Vagina (tissue), 2 donors: Measurements from ENCODE around the gene GABRA5.

Source experiments
- POLR2A ChIP-seq, 2 donors: fragments of 450-650 bp; IDR thresholded peaks; one replicate each; pipeline ENCODE4 v1.6.1; 2017; ENCODE audit warnings: antibody characterized with exemption in 2 of 2, mild to moderate bottlenecking in 2 of 2, moderate library complexity in 2 of 2
- POLR2AphosphoS5 ChIP-seq, 2 donors: sonication (generic); formaldehyde crosslinking; IDR thresholded peaks; one replicate each; pipeline ENCODE4 v1.9.0; 2017; ENCODE audit warnings: antibody characterized with exemption in 2 of 2, mild to moderate bottlenecking in 2 of 2, low read depth in 1 of 2; ENCODE audit not compliant: insufficient read depth in 1 of 2

DNA sequence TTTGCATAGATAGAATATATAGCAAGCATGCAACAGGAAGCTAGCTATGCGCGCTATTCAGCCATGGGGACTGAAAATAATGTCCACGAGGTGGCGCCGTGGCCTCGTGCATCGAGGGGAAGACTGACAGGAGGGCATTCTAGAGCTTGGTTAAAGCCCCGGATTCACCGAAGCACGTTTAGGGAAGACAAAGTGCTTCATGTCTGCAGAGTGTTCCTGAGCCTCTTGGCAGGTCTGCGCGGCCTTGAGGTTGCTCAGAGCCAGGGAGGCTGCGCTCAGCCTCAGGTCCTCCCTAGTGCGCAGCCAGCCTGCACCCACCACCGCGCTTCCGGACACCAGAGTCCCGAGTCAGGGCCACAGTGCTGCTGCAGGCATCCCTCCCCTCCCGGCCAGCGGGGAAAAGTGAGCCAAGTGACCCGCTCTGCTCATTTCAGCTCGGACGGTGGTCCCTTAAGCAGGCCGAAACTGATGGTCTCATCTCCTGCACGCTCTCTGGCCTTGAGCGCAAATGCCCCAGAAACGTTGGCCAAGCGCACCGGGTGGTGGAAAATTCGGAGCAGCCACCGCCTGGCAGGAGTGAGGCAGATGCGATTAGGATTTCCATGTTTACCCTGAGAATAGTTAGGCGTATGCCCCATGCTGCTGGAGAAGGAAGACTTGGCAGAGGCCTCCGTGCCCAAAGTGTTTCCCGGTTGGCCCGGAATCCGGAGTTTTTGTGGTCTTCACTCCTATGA is 24.8 kb downstream of the GABRA5 start:
- TF ChIP-seq POLR2A (IDR thresholded peaks at IDR 0.05), result no peak
- TF ChIP-seq POLR2AphosphoS5 (IDR thresholded peaks at IDR 0.05; ENCODE audit: insufficient read depth in 1 of 2, low read depth in 1 of 2), result no peak
